KMS-11 (cell line): Measurements from ENCODE around the gene GLI3.

Source experiments
- H2AFZ ChIP-seq: fragments of 200-600 bp; sonication (generic); 2 replicates; pipeline ENCODE4 v1.6.1; 2016; ENCODE audit warnings: antibody characterized with exemption, mixed run types, low read depth
- H3K27ac ChIP-seq: fragments of 200-600 bp; sonication (generic); 2 replicates; pipeline ENCODE4 v1.6.1; 2016; ENCODE audit warnings: mild to moderate bottlenecking, mixed run types
- H3K27me3 ChIP-seq: fragments of 200-600 bp; sonication (generic); 2 replicates; pipeline ENCODE4 v1.6.1; 2017; ENCODE audit warnings: mild to moderate bottlenecking, low read depth, mixed run types, moderate library complexity; ENCODE audit not compliant: insufficient read depth
- H3K36me3 ChIP-seq: fragments of 200-600 bp; sonication (generic); 2 replicates; pipeline ENCODE4 v1.6.1; 2017; ENCODE audit warnings: mild to moderate bottlenecking, mixed run types; ENCODE audit not compliant: insufficient read depth
- H3K4me1 ChIP-seq: fragments of 200-600 bp; sonication (generic); 2 replicates; pipeline ENCODE4 v1.6.1; 2016; ENCODE audit warnings: mild to moderate bottlenecking, low read depth, mixed run types; ENCODE audit not compliant: poor library complexity, severe bottlenecking
- H3K4me2 ChIP-seq: fragments of 200-600 bp; sonication (generic); 2 replicates; pipeline ENCODE4 v1.7.0; 2016; ENCODE audit warnings: mild to moderate bottlenecking, mixed run types
- H3K4me3 ChIP-seq: fragments of 200-600 bp; sonication (generic); IDR thresholded peaks from 2 replicates; pipeline ENCODE4 v1.6.1; 2017; ENCODE audit warnings: low read depth, low read length, mixed read lengths; ENCODE audit not compliant: insufficient read depth
- H3K79me2 ChIP-seq: fragments of 200-600 bp; sonication (generic); 2 replicates; pipeline ENCODE4 v1.6.1; 2016; ENCODE audit warnings: low read depth, mixed run types; ENCODE audit not compliant: insufficient read depth
- H3K9ac ChIP-seq: fragments of 200-600 bp; sonication (generic); 2 replicates; pipeline ENCODE4 v1.6.1; 2016; ENCODE audit warnings: mild to moderate bottlenecking, mixed run types
- H4K20me1 ChIP-seq: fragments of 200-600 bp; sonication (generic); 2 replicates; pipeline ENCODE4 v1.6.1; 2016; ENCODE audit warnings: mild to moderate bottlenecking, mixed run types; ENCODE audit not compliant: insufficient read depth
- TF ChIP-seq, protein P1 (sequence below): fragments of 200-600 bp; sonication (generic); conservative IDR thresholded peaks from 2 replicates; pipeline ENCODE4 v1.6.1; 2017; ENCODE audit warnings: low read depth, mild to moderate bottlenecking, antibody characterized with exemption, low read length, moderate library complexity, mixed read lengths

Gene GLI3

DNA sequence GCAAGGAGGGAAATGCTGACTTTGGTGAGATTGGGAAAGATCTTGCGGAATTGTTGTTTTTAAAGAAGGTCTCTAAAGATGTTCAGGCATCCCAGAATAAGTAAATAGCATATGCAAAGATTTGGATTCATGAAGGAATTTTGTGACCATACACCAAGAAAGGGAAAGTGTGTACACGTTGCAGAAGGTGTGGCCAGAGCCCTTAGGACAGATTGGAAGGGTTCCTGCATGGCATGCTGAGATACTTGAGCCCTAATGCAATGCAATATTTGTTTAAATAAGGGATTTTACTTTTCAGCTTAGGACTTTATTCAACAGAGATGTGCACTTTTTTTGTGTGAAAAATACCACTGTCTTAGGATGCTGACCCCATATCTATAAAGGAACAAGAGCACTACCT, 314.6 kb downstream of the GLI3 start:
- Histone ChIP-seq H4K20me1 (no peaks in the 10 kb centered on the region), H3K9ac (no peak overlapping the region), H3K27me3 (no peaks in the 10 kb centered on the region), H3K79me2 (no peaks in the 10 kb centered on the region), H3K27ac (no peak overlapping the region), H3K36me3 (no peaks in the 10 kb centered on the region), H3K4me1 (no peaks in the 10 kb centered on the region), H3K4me2 (no peak overlapping the region), H3K4me3 (no peak overlapping the region), H2AFZ (no peak overlapping the region)
- TF ChIP-seq, protein P1, sequence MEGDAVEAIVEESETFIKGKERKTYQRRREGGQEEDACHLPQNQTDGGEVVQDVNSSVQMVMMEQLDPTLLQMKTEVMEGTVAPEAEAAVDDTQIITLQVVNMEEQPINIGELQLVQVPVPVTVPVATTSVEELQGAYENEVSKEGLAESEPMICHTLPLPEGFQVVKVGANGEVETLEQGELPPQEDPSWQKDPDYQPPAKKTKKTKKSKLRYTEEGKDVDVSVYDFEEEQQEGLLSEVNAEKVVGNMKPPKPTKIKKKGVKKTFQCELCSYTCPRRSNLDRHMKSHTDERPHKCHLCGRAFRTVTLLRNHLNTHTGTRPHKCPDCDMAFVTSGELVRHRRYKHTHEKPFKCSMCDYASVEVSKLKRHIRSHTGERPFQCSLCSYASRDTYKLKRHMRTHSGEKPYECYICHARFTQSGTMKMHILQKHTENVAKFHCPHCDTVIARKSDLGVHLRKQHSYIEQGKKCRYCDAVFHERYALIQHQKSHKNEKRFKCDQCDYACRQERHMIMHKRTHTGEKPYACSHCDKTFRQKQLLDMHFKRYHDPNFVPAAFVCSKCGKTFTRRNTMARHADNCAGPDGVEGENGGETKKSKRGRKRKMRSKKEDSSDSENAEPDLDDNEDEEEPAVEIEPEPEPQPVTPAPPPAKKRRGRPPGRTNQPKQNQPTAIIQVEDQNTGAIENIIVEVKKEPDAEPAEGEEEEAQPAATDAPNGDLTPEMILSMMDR, result no peak

DNA sequence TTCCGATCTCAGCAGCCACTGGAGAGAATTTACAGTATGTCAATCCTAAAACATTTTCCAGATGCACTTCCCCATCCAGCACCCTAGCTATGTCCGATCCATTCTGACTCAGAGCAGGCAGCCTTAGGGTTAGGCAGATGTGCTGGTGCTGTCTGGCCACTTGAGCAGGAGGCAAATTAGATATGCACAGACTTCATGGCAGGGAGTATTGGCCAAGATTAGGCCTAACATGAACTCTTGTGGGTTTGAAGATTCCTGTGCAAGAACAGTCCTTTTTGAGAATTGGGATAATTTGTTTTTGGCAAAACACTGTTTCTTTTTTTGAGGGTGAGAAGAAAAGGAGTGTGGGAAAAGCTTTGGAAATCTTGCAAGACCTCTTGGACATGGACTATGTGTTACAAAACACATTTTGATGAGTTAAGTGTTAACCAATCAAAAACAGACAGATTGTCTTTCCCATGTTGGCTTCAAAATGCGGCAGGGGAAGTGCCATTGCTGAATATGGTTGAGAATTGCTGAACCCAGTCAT, 315.5 kb downstream of the GLI3 start:
- Histone ChIP-seq H3K4me3 (no peak overlapping the region), H3K4me2 (no peak overlapping the region), H3K27me3 (no peaks in the 10 kb centered on the region), H3K36me3 (no peaks in the 10 kb centered on the region), H3K4me1 (no peaks in the 10 kb centered on the region), H3K9ac (no peak overlapping the region), H2AFZ (no peak overlapping the region), H4K20me1 (no peaks in the 10 kb centered on the region), H3K79me2 (no peaks in the 10 kb centered on the region), H3K27ac (no peak overlapping the region)
- TF ChIP-seq, protein P1, result no peak

DNA sequence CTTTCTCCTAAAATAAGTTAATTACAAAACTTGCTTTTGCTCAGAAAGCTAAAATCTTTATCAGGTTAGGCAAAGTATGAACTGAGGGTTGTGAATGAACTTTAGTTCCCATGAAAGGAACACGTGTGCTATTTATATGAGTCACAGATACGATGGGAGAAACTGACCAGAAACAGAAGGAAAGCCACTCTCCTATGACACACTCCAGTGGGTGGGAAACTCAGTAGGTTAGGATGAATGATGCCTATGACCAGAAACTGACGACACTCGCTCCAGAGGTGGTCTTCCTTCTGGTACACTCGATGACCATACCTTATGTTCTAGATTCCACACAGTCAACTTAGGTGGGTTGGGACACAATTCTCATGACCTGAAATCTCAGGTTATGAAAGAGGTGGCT, 318.4 kb downstream of the GLI3 start:
- no peak overlapping the region for H3K27ac ChIP-seq
- no peaks in the 10 kb centered on the region for H3K27me3 ChIP-seq
- TF ChIP-seq, protein P1, result no peak
- no peaks in the 10 kb centered on the region for H4K20me1 ChIP-seq
- no peak overlapping the region for H3K9ac ChIP-seq
- no peaks in the 10 kb centered on the region for H3K4me1 ChIP-seq
- no peak overlapping the region for H3K4me3 ChIP-seq
- H3K36me3 ChIP-seq, result no peaks in the 10 kb centered on the region
- no peaks in the 10 kb centered on the region for H3K79me2 ChIP-seq
- H3K4me2 ChIP-seq, result no peak overlapping the region
- H2AFZ ChIP-seq, result no peak overlapping the region

DNA sequence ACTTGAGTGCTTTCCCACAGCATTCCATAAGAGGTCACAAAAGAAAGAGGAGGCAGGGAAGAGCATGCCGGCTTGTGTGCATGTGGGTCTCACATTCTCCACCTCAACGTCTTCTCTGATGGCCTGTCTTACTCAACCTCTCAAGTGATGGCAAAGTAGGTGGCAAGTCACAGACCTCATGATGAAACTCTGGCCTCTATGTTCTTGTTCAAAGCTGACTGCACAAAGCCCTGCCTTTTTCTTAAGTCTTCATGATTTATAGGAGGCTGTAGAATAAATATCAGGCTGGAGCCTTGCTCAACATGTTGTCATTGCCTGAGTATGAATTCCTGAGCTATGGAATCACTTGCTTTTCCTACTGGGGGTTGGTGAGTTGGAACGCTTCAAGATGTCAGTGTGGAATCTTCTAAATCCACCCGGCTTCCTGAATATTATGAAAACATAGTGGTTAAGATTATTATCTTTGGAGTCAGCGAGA, 320.5 kb downstream of the GLI3 start:
- Histone ChIP-seq H3K27ac (no peak overlapping the region), H4K20me1 (no peaks in the 10 kb centered on the region), H3K4me3 (no peak overlapping the region), H3K9ac (no peak overlapping the region), H2AFZ (no peak overlapping the region), H3K27me3 (no peaks in the 10 kb centered on the region), H3K4me2 (no peak overlapping the region), H3K4me1 (no peaks in the 10 kb centered on the region), H3K36me3 (no peaks in the 10 kb centered on the region), H3K79me2 (no peaks in the 10 kb centered on the region)
- TF ChIP-seq, protein P1, result no peak
